Measurements from ENCODE around the gene SLC12A8. TPM values are rescaled to one million over a fixed set of nuclear protein-coding genes. Genes with fewer than 3 reads are reported as not detected.

The SLC12A8 gene
- polyA plus RNA-seq, 1 of the 3 experiments (the other 2 are of a cell fraction) = 7.5 TPM

- CTCF ChIA-PET = no interaction called here
Observed at GRCh38 chr3:125067225-125067624, 145.3 kb downstream of the SLC12A8 start.

More at GRCh38 chr3:125067225-125067624, 145.3 kb downstream of the SLC12A8 start:
- Histone ChIP-seq H3K27me3 (ENCODE audit: insufficient read depth) (no peaks in the 10 kb centered on the region), H3K4me2 (no peak overlapping the region), H3K79me2 (ENCODE audit: insufficient read depth) (no peaks in the 10 kb centered on the region), H2AFZ (ENCODE audit: low read depth) (peak overlapping the region; percentile 2; the same call in 1 of the 2 replicates), H3K4me3 (ENCODE audit: low read depth in 2 of 2, low read length in 1 of 2) (no peak overlapping the region), H3K9me2 (no peaks in the 10 kb centered on the region), H3K4me1 (ENCODE audit: control insufficient read depth in 1 of 2, insufficient read depth in 2 of 2, low read depth in 1 of 2, low read length in 1 of 2) (peaks cover 3 to 15% of the 10 kb centered on the region in 2 experiments; a peak in 3 of 4 replicates), H3K9me3 (no peaks in the 10 kb centered on the region), H4K20me1 (ENCODE audit: insufficient read depth) (no peaks in the 10 kb centered on the region), H3F3A (replicated peaks; ENCODE audit: insufficient read depth) (peaks cover 22% of the 10 kb centered on the region), H3K36me3 (replicated peaks in 1 of 2; ENCODE audit: control insufficient read depth in 1 of 2, insufficient read depth in 2 of 2, low read length in 1 of 2) (no peaks in the 10 kb centered on the region), H3K27ac (ENCODE audit: low read depth in 2 of 2, low read length in 1 of 2) (no peak overlapping the region), H3K9ac (no peak overlapping the region)
- 81% methylated on average over 3 of the region's 3 CpGs for WGBS (ENCODE audit: low lambda C conversion rate)
- no peak for TF ChIP-seq SMC3 (IDR thresholded peaks at IDR 0.05; ENCODE audit: low read depth, low read length)
- no peak for TF ChIP-seq EZH2phosphoT487 (IDR thresholded peaks at IDR 0.05; ENCODE audit: borderline replicate concordance, low read depth)
- no peak for TF ChIP-seq TAF1 (IDR thresholded peaks at IDR 0.05; ENCODE audit: borderline replicate concordance, low read depth, low read length)
- no peak for TF ChIP-seq MEF2A (IDR thresholded peaks at IDR 0.05; ENCODE audit: borderline replicate concordance, low read depth)
- no peak for TF ChIP-seq YY1 (IDR thresholded peaks at IDR 0.05; ENCODE audit: low read depth)
- TF ChIP-seq RXRA (IDR thresholded peaks at IDR 0.05; ENCODE audit: borderline replicate concordance, low read depth) = no peak
- TF ChIP-seq FOSL2 (IDR thresholded peaks at IDR 0.05; ENCODE audit: borderline replicate concordance, low read depth) = no peak
- no peak for TF ChIP-seq REST (IDR thresholded peaks at IDR 0.05; ENCODE audit: low read depth, low read length)
- TF ChIP-seq ELF1 (IDR thresholded peaks at IDR 0.05) = no peak
- no peak for TF ChIP-seq MAX (IDR thresholded peaks at IDR 0.05; ENCODE audit: low read depth)
- no peak for TF ChIP-seq USF2 (IDR thresholded peaks at IDR 0.05; ENCODE audit: borderline replicate concordance, low read depth, low read length)
- TF ChIP-seq JUND (IDR thresholded peaks at IDR 0.05) = no peak
- TF ChIP-seq IRF3 (IDR thresholded peaks at IDR 0.05; ENCODE audit: low read depth, low read length) = no peak
- no peak for TF ChIP-seq GATA2 (CRISPR knock-in tag; IDR thresholded peaks at IDR 0.05)
- no peak for DNase-seq
- POLR2A ChIA-PET = no interaction called here

Measured in SK-N-SH (cell line).